ENCODE measurements around the gene SLC7A8.

DNA sequence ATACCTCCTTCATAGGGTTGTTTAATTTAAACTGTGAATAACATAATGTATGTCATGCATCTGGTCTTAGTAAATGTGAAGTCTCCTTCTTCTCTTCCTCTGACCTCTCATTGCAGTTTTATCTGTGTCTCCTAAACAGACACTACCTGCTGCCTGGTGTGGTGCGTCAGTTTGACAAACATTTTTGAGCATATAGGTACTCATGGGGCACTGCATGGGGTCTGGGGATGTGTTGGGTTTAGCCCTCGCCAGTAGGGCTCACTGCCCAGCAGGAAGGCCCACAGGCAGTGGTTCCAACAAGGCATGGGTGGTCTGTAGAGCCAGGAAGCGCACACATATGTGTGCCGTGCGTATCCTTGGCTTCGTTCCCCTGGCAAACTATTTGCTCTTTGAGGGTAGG, 61.4 kb downstream of the SLC7A8 start:
- TF ChIP-seq, protein P1, sequence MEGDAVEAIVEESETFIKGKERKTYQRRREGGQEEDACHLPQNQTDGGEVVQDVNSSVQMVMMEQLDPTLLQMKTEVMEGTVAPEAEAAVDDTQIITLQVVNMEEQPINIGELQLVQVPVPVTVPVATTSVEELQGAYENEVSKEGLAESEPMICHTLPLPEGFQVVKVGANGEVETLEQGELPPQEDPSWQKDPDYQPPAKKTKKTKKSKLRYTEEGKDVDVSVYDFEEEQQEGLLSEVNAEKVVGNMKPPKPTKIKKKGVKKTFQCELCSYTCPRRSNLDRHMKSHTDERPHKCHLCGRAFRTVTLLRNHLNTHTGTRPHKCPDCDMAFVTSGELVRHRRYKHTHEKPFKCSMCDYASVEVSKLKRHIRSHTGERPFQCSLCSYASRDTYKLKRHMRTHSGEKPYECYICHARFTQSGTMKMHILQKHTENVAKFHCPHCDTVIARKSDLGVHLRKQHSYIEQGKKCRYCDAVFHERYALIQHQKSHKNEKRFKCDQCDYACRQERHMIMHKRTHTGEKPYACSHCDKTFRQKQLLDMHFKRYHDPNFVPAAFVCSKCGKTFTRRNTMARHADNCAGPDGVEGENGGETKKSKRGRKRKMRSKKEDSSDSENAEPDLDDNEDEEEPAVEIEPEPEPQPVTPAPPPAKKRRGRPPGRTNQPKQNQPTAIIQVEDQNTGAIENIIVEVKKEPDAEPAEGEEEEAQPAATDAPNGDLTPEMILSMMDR (IDR thresholded peaks at IDR 0.05; ENCODE audit: low read depth, low read length), result no peak
- no peak for TF ChIP-seq EZH2phosphoT487 (IDR thresholded peaks at IDR 0.05; ENCODE audit: low read depth)
